Hepatocyte (in vitro differentiated cells): ENCODE data around the gene NR2F6. TPM values are rescaled to one million over a fixed set of nuclear protein-coding genes. Genes with fewer than 3 reads are reported as not detected.

ENCODE experiments used
- DNase-seq: peaks from one replicate; pipeline ENCODE4 v3.0.0-alpha.2; 2016; ENCODE audit warnings: low spot score
- H2AFZ ChIP-seq: fragments of 200-600 bp; sonication (generic); 2 replicates; pipeline ENCODE4 v1.6.0; 2016; ENCODE audit warnings: antibody characterized with exemption, mild to moderate bottlenecking
- H3K27ac ChIP-seq: fragments of 200-600 bp; sonication (generic); 2 replicates; pipeline ENCODE4 v1.5.1; 2016; ENCODE audit warnings: mild to moderate bottlenecking
- H3K27me3 ChIP-seq: fragments of 200-600 bp; sonication (generic); 2 replicates; pipeline ENCODE4 v1.6.1; 2016
- H3K36me3 ChIP-seq: fragments of 200-600 bp; sonication (generic); replicated peaks from 2 replicates; pipeline ENCODE4 v1.5.1; 2016; ENCODE audit warnings: low read depth; ENCODE audit not compliant: insufficient read depth
- H3K4me1 ChIP-seq: fragments of 200-600 bp; sonication (generic); 2 replicates; pipeline ENCODE4 v1.5.1; 2016; ENCODE audit warnings: mild to moderate bottlenecking, moderate library complexity; ENCODE audit not compliant: insufficient read depth
- H3K4me2 ChIP-seq: fragments of 200-600 bp; sonication (generic); 2 replicates; pipeline ENCODE4 v1.6.0; 2016
- H3K4me3 ChIP-seq: fragments of 200-600 bp; sonication (generic); 2 replicates; pipeline ENCODE4 v1.5.1; 2016; ENCODE audit warnings: mild to moderate bottlenecking
- H3K79me2 ChIP-seq: fragments of 200-600 bp; sonication (generic); 2 replicates; pipeline ENCODE4 v1.6.0; 2017; ENCODE audit warnings: mild to moderate bottlenecking
- H3K9me2 ChIP-seq: fragments of 200-600 bp; sonication (generic); replicated peaks from 2 replicates; pipeline ENCODE4 v1.6.0; 2017; ENCODE audit warnings: mild to moderate bottlenecking; ENCODE audit not compliant: insufficient read depth
- H3K9me3 ChIP-seq: fragments of 200-600 bp; sonication (generic); 2 replicates; pipeline ENCODE4 v1.5.1; 2016; ENCODE audit warnings: low read depth, mild to moderate bottlenecking
- H4K20me1 ChIP-seq: fragments of 200-600 bp; sonication (generic); 2 replicates; pipeline ENCODE4 v1.6.0; 2016; ENCODE audit warnings: mild to moderate bottlenecking; ENCODE audit not compliant: insufficient read depth, poor library complexity, severe bottlenecking
- CTCF ChIP-seq: fragments of 200-600 bp; sonication (generic); IDR thresholded peaks from 2 replicates; pipeline ENCODE4 v1.5.1; 2016; ENCODE audit warnings: antibody characterized with exemption, mild to moderate bottlenecking; ENCODE audit not compliant: poor library complexity
- EZH2 ChIP-seq: fragments of 200-600 bp; sonication (generic); IDR thresholded peaks from 2 replicates; pipeline ENCODE4 v1.6.1; 2016; ENCODE audit warnings: antibody characterized with exemption, mild to moderate bottlenecking, borderline replicate concordance
- EZH2phosphoT487 ChIP-seq: fragments of 200-600 bp; sonication (generic); IDR thresholded peaks from one replicate; pipeline ENCODE4 v1.6.1; 2018; ENCODE audit warnings: antibody characterized with exemption, mild to moderate bottlenecking, low read depth, moderate library complexity; ENCODE audit not compliant: unreplicated experiment, severe bottlenecking
- WGBS: methylation state at CpG from one replicate; pipeline ENCODE4 v1.1.6; 2016; ENCODE audit warnings: low lambda C conversion rate; ENCODE audit errors: missing lambda C conversion rate; 5-methylcytosine and 5-hydroxymethylcytosine counted together
- polyA plus RNA-seq: library from polyadenylated mRNA; unstranded; fragments of >200 nt; fragmentation: Nextera tagmentation; extraction: Ambion mirVana; gene quantifications from 2 replicates; pipeline ENCODE4 v1.2.1, GENCODE V29; 2016
- total RNA-seq: library from RNA; depleted of rRNA; stranded (reverse); fragments of >200 nt; gene quantifications from 2 replicates; pipeline ENCODE4 v1.2.3, GENCODE V29; 2014

Gene NR2F6
- total and polyA plus RNA-seq, 2 experiments from 2014 or later, result 116 to 169 TPM

GRCh38 chr19:17246681-17247425 lies 1.1 kb upstream of the NR2F6 start:
- H3K4me1 ChIP-seq, result peaks cover 44% of the 10 kb centered on the region
- TF ChIP-seq CTCF, result no peak
- TF ChIP-seq EZH2phosphoT487, result no peak
- no peak for TF ChIP-seq EZH2
- no peaks in the 10 kb centered on the region for H3K27me3 ChIP-seq
- peak overlapping the region; percentile 16 for H3K4me3 ChIP-seq
- peak overlapping the region; percentile 95 for H3K27ac ChIP-seq
- peak overlapping the region; percentile 21 for H2AFZ ChIP-seq
- 16% methylated on average over 21 of the region's 21 CpGs for WGBS
- no peaks in the 10 kb centered on the region for H3K9me3 ChIP-seq
- peaks cover 34% of the 10 kb centered on the region for H3K79me2 ChIP-seq
- H3K9me2 ChIP-seq, result no peaks in the 10 kb centered on the region
- H3K4me2 ChIP-seq, result peak overlapping the region; percentile 90
- H3K36me3 ChIP-seq, result no peaks in the 10 kb centered on the region
- H4K20me1 ChIP-seq, result peaks cover 19% of the 10 kb centered on the region
- peak; percentile 77 for DNase-seq

GRCh38 chr19:17244618-17245534 lies 843 bp downstream of the NR2F6 start:
- Histone ChIP-seq H3K27me3 (no peaks in the 10 kb centered on the region), H3K9me3 (no peaks in the 10 kb centered on the region), H3K4me1 (peaks cover 62% of the 10 kb centered on the region), H3K27ac (peak overlapping the region; percentile 86), H4K20me1 (peaks cover 31% of the 10 kb centered on the region), H2AFZ (no peak overlapping the region), H3K4me2 (peak overlapping the region; percentile 98), H3K9me2 (no peaks in the 10 kb centered on the region), H3K79me2 (peaks cover 48% of the 10 kb centered on the region), H3K4me3 (peak overlapping the region; percentile 95), H3K36me3 (no peaks in the 10 kb centered on the region)
- DNase-seq, result peak; percentile 75
- TF ChIP-seq EZH2 (no peak), CTCF (no peak), EZH2phosphoT487 (no peak)
- 2% methylated on average over 72 of the region's 100 CpGs for WGBS

GRCh38 chr19:17243830-17244617 lies 1.7 kb downstream of the NR2F6 start:
- Histone ChIP-seq H3K36me3 (no peaks in the 10 kb centered on the region), H3K27ac (peak overlapping the region; percentile 86), H4K20me1 (peaks cover 31% of the 10 kb centered on the region), H3K9me2 (no peaks in the 10 kb centered on the region), H2AFZ (peak overlapping the region; percentile 51), H3K4me1 (peaks cover 68% of the 10 kb centered on the region), H3K9me3 (no peaks in the 10 kb centered on the region), H3K4me3 (peak overlapping the region; percentile 95), H3K79me2 (peaks cover 57% of the 10 kb centered on the region), H3K27me3 (no peaks in the 10 kb centered on the region), H3K4me2 (peak overlapping the region; percentile 98)
- WGBS, result 2% methylated on average over 43 of the region's 52 CpGs
- peak; percentile 73 for DNase-seq
- TF ChIP-seq EZH2phosphoT487 (no peak), EZH2 (no peak), CTCF (no peak)
